Measurements from ENCODE around the gene CASQ2. TPM values are rescaled to one million over a fixed set of nuclear protein-coding genes. Genes with fewer than 3 reads are reported as not detected.
A peak's percentile ranks its signal among the peaks of the same experiment; 100 is the strongest.

The CASQ2 gene
- total RNA-seq, 1 donor from 2014 or later, result not detected

DNA sequence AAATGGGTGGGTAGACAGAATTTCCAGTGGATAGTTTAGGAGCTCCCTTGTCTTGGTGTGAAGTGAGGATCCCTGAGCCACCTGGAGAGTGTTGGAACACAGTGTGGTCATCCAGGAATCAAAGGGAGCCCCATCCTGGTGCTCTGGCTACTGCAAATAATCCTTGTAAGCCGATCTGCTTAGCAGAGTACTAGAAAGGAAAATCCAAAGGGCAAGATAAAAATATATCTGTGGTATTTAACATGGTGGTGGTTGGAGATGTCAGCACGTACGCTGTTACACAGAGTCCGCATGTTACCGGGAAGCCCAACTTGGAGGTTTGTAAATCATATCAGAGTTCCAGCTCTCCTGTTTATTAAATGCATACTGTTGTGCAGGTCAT lies 87.8 kb downstream of the CASQ2 start:
- Mint-ChIP-seq H3K36me3 (ENCODE audit: low read depth, unreplicated experiment) (peaks cover 16% of the 10 kb centered on the region), H3K4me3 (ENCODE audit: unreplicated experiment) (no peak overlapping the region), H3K27ac (ENCODE audit: unreplicated experiment) (no peak overlapping the region), H3K4me1 (ENCODE audit: unreplicated experiment) (peaks cover 5% of the 10 kb centered on the region), H3K9me3 (ENCODE audit: unreplicated experiment) (no peaks in the 10 kb centered on the region), H3K27me3 (ENCODE audit: unreplicated experiment) (peaks cover 3% of the 10 kb centered on the region)
- TF ChIP-seq, protein P1, sequence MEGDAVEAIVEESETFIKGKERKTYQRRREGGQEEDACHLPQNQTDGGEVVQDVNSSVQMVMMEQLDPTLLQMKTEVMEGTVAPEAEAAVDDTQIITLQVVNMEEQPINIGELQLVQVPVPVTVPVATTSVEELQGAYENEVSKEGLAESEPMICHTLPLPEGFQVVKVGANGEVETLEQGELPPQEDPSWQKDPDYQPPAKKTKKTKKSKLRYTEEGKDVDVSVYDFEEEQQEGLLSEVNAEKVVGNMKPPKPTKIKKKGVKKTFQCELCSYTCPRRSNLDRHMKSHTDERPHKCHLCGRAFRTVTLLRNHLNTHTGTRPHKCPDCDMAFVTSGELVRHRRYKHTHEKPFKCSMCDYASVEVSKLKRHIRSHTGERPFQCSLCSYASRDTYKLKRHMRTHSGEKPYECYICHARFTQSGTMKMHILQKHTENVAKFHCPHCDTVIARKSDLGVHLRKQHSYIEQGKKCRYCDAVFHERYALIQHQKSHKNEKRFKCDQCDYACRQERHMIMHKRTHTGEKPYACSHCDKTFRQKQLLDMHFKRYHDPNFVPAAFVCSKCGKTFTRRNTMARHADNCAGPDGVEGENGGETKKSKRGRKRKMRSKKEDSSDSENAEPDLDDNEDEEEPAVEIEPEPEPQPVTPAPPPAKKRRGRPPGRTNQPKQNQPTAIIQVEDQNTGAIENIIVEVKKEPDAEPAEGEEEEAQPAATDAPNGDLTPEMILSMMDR (IDR thresholded peaks at IDR 0.05; ENCODE audit: unreplicated experiment), result no peak
- no peak for DNase-seq (ENCODE audit: low spot score)

DNA sequence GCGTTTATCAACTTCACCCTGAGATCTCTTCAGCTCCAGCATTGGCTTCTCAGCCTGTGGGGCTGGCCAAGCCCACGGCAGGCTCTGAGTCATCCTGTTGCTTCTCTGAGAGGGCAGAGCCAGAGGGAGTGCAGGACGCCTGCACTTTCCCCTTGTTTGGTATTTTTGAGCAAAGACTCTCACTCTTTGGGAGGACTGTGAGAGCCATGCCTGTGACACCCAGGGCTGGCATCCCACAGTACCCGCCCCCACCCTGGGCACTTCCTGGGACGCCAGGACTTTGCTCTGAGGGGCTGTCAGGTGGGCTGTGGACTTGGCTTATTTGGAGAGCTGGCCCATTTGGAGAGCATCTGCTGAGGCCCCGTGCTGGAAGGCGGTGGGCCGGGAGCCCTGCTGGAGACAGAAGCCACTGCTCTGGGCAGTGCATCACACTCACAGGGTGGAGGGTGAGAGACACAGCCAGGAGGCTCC lies 89.3 kb downstream of the CASQ2 start:
- H3K4me3 Mint-ChIP-seq (ENCODE audit: unreplicated experiment), result no peak overlapping the region
- peaks cover 16% of the 10 kb centered on the region for H3K36me3 Mint-ChIP-seq (ENCODE audit: low read depth, unreplicated experiment)
- H3K4me1 Mint-ChIP-seq (ENCODE audit: unreplicated experiment), result peaks cover 5% of the 10 kb centered on the region
- H3K9me3 Mint-ChIP-seq (ENCODE audit: unreplicated experiment), result no peaks in the 10 kb centered on the region
- peaks cover 3% of the 10 kb centered on the region for H3K27me3 Mint-ChIP-seq (ENCODE audit: unreplicated experiment)
- DNase-seq (ENCODE audit: low spot score), result no peak
- no peak overlapping the region for H3K27ac Mint-ChIP-seq (ENCODE audit: unreplicated experiment)
- TF ChIP-seq, protein P1 (IDR thresholded peaks at IDR 0.05; ENCODE audit: unreplicated experiment), result no peak

DNA sequence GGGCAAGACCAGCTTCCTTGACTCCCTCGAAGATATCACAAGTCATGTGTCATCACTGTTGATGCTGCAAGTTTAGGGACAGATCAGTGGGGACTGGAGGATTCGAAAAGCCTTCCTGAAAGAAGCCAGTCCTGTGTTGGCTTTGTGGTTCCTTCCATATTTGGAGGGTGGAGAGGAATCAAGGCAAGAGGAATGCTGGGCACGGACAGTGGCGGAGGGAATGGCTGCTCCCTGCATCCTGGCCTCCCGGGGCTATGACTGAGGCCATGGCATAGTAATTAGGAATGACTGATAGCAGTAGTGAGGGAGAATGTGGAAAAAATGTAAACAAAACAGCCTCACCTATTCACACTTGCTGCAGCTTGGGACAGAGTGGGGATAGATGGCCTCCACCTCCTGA lies 90.4 kb downstream of the CASQ2 start:
- Mint-ChIP-seq H3K4me1 (ENCODE audit: unreplicated experiment) (peaks cover 5% of the 10 kb centered on the region), H3K27me3 (ENCODE audit: unreplicated experiment) (peaks cover 3% of the 10 kb centered on the region), H3K27ac (ENCODE audit: unreplicated experiment) (peak overlapping the region; percentile 32), H3K36me3 (ENCODE audit: low read depth, unreplicated experiment) (peaks cover 12% of the 10 kb centered on the region), H3K9me3 (ENCODE audit: unreplicated experiment) (no peaks in the 10 kb centered on the region), H3K4me3 (ENCODE audit: unreplicated experiment) (no peak overlapping the region)
- TF ChIP-seq, protein P1 (IDR thresholded peaks at IDR 0.05; ENCODE audit: unreplicated experiment), result no peak
- DNase-seq (ENCODE audit: low spot score), result no peak

DNA sequence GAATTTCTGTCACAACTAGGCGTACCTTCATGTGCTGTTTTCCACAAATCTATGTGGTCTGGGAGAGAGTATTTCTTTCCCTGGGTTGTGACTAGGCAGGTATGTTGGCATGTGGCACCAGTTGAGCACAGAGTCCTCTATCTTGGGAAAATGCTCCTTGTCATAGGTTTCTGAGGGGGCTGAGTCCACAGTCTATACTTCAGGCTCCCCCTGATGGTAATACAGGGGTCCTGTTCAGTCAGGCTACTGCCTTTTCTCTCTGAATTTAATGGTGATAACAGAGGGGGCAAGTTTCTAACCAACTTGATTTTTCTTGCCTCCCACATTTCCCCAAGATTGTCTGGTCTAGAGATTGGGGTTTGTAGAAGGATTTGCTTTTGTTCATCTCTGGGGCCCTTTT lies 90.9 kb downstream of the CASQ2 start:
- H3K27ac Mint-ChIP-seq (ENCODE audit: unreplicated experiment), result peak overlapping the region; percentile 83
- H3K36me3 Mint-ChIP-seq (ENCODE audit: low read depth, unreplicated experiment), result peaks cover 12% of the 10 kb centered on the region
- TF ChIP-seq, protein P1 (IDR thresholded peaks at IDR 0.05; ENCODE audit: unreplicated experiment), result no peak
- H3K9me3 Mint-ChIP-seq (ENCODE audit: unreplicated experiment), result no peaks in the 10 kb centered on the region
- DNase-seq (ENCODE audit: low spot score), result no peak
- H3K27me3 Mint-ChIP-seq (ENCODE audit: unreplicated experiment), result peaks cover 3% of the 10 kb centered on the region
- H3K4me1 Mint-ChIP-seq (ENCODE audit: unreplicated experiment), result peaks cover 5% of the 10 kb centered on the region
- H3K4me3 Mint-ChIP-seq (ENCODE audit: unreplicated experiment), result no peak overlapping the region

DNA sequence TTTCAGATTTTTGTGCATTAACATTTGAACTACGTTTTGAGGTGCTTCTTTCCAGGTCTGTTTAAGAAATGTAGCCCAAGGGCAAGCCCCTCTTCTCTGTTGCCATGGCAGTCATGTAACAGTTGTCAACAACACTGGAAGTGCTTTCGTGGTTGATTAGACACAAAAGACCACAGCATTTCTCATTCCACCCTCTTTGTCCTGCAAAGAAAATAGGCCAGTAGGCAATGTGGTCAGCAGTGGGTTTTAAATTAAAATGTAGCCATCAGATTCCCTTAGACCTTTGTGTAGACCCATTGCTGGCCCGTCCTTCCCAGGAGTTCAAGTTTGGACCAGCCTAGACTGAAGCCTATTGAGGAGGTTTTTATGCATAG lies 91.3 kb downstream of the CASQ2 start:
- H3K27ac Mint-ChIP-seq (ENCODE audit: unreplicated experiment), result peak overlapping the region; percentile 83
- no peak overlapping the region for H3K4me3 Mint-ChIP-seq (ENCODE audit: unreplicated experiment)
- TF ChIP-seq, protein P1 (IDR thresholded peaks at IDR 0.05; ENCODE audit: unreplicated experiment), result no peak
- H3K4me1 Mint-ChIP-seq (ENCODE audit: unreplicated experiment), result peaks cover 5% of the 10 kb centered on the region
- peaks cover 16% of the 10 kb centered on the region for H3K36me3 Mint-ChIP-seq (ENCODE audit: low read depth, unreplicated experiment)
- no peak for DNase-seq (ENCODE audit: low spot score)
- H3K9me3 Mint-ChIP-seq (ENCODE audit: unreplicated experiment), result no peaks in the 10 kb centered on the region
- H3K27me3 Mint-ChIP-seq (ENCODE audit: unreplicated experiment), result peaks cover 3% of the 10 kb centered on the region

Measured in endothelial cell (in vitro differentiated cells).